HepG2 (cell line): ENCODE results near the gene ST3GAL2. TPM values are rescaled to one million over a fixed set of nuclear protein-coding genes. Genes with fewer than 3 reads are reported as not detected.

Experiments
- ELF1 ChIP-seq: sonication (generic); formaldehyde crosslinking; IDR thresholded peaks from 2 replicates; pipeline ENCODE4 v1.4.0; 2020; ENCODE audit warnings: missing genetic modification reagents
- GLI4 ChIP-seq: sonication (generic); formaldehyde crosslinking; IDR thresholded peaks from 2 replicates; pipeline ENCODE4 v1.5.1; 2020; ENCODE audit warnings: missing genetic modification reagents, mild to moderate bottlenecking, moderate library complexity, borderline replicate concordance
- HMG20A ChIP-seq: IDR thresholded peaks from 2 replicates; pipeline ENCODE4 v1.6.1; 2016; ENCODE audit warnings: borderline replicate concordance
- MATR3 ChIP-seq: sonication (generic); formaldehyde crosslinking; IDR thresholded peaks from 2 replicates; pipeline ENCODE4 v1.4.0; 2020; ENCODE audit warnings: missing genetic modification reagents
- NR2F2 ChIP-seq: IDR thresholded peaks from 2 replicates; pipeline ENCODE4 v1.6.1; 2012; ENCODE audit warnings: low read depth, inconsistent platforms, borderline replicate concordance
- REL ChIP-seq: sonication (generic); formaldehyde crosslinking; conservative IDR thresholded peaks from 2 replicates; pipeline ENCODE4 v1.8.0; 2022; ENCODE audit warnings: mild to moderate bottlenecking, missing genetic modification reagents, moderate library complexity
- RFX1 ChIP-seq: fragments of 450-650 bp; IDR thresholded peaks from 2 replicates; pipeline ENCODE4 v1.6.1; 2017
- TOPORS ChIP-seq: sonication (generic); formaldehyde crosslinking; IDR thresholded peaks from 2 replicates; pipeline ENCODE4 v1.8.0; 2023; ENCODE audit warnings: mild to moderate bottlenecking, missing genetic modification reagents
- ZKSCAN5 ChIP-seq: sonication (generic); formaldehyde crosslinking; IDR thresholded peaks from 2 replicates; pipeline ENCODE4 v1.5.1; 2020; ENCODE audit warnings: mild to moderate bottlenecking, missing genetic modification reagents
- ZNF207 ChIP-seq: fragments of 450-650 bp; IDR thresholded peaks from 2 replicates; pipeline ENCODE4 v1.6.1; 2016; ENCODE audit warnings: antibody characterized with exemption, borderline replicate concordance
- ZNF235 ChIP-seq: sonication (generic); formaldehyde crosslinking; IDR thresholded peaks from 2 replicates; pipeline ENCODE4 v1.8.1; 2023; ENCODE audit warnings: mild to moderate bottlenecking, missing genetic modification reagents, borderline replicate concordance
- ZNF260 ChIP-seq: sonication (generic); formaldehyde crosslinking; IDR thresholded peaks from 2 replicates; pipeline ENCODE4 v1.4.0; 2020; ENCODE audit warnings: missing genetic modification reagents, low read depth, mild to moderate bottlenecking, borderline replicate concordance
- ZNF292 ChIP-seq: sonication (generic); formaldehyde crosslinking; IDR thresholded peaks from 2 replicates; pipeline ENCODE4 v1.8.1; 2022; ENCODE audit warnings: mild to moderate bottlenecking, low read depth, missing genetic modification reagents, borderline replicate concordance
- ZNF484 ChIP-seq: sonication (generic); formaldehyde crosslinking; IDR thresholded peaks from 2 replicates; pipeline ENCODE4 v1.5.1; 2020; ENCODE audit warnings: mild to moderate bottlenecking, low read depth, missing genetic modification reagents, borderline replicate concordance
- ZNF552 ChIP-seq: sonication (generic); formaldehyde crosslinking; IDR thresholded peaks from 2 replicates; pipeline ENCODE4 v1.9.0; 2022; ENCODE audit warnings: missing genetic modification reagents, mild to moderate bottlenecking, borderline replicate concordance
- ZNF564 ChIP-seq: sonication (generic); formaldehyde crosslinking; IDR thresholded peaks from 2 replicates; pipeline ENCODE4 v1.8.1; 2023; ENCODE audit warnings: mild to moderate bottlenecking, missing genetic modification reagents
- ZNF678 ChIP-seq: sonication (generic); formaldehyde crosslinking; IDR thresholded peaks from 2 replicates; pipeline ENCODE4 v1.4.0; 2020; ENCODE audit warnings: mild to moderate bottlenecking, missing genetic modification reagents
- ZNF768 ChIP-seq: sonication (generic); formaldehyde crosslinking; IDR thresholded peaks from 2 replicates; pipeline ENCODE4 v1.4.0; 2020; ENCODE audit warnings: missing genetic modification reagents
- ZNF816 ChIP-seq: sonication (generic); formaldehyde crosslinking; IDR thresholded peaks from 2 replicates; pipeline ENCODE4 v1.8.0; 2022; ENCODE audit warnings: missing genetic modification reagents, mild to moderate bottlenecking, borderline replicate concordance
- polyA plus RNA-seq, 8 experiments: library from polyadenylated mRNA; depleted of rRNA in 3 of 8; stranded (reverse) in 7 of 8; unstranded in 1 of 8; fragments of >200 nt; fragmentation: Illumina TruSeq in 4 of 8; extraction: Trizol in 4 of 8; gene quantifications; 2 replicates each; pipeline versions ENCODE4 v1.2.1 to v1.2.3, GENCODE V29; 2011 to 2016; ENCODE audit warnings: low read depth in 4 of 8, missing spikeins in 1 of 8, mixed read lengths in 1 of 8; ENCODE audit not compliant: insufficient read depth in 1 of 8
- total RNA-seq, 5 experiments: library from RNA; depleted of rRNA; stranded (reverse); fragments of >200 nt; fragmentation: Illumina TruSeq; extraction: Trizol; gene quantifications; 2 replicates each; pipeline ENCODE4 v1.2.3, GENCODE V29; 2016; ENCODE audit warnings: low read depth in 1 of 5
- TF ChIP-seq, protein P1 (sequence below): sonication (generic); formaldehyde crosslinking; IDR thresholded peaks from 2 replicates; pipeline ENCODE4 v1.4.0; 2020; ENCODE audit warnings: missing genetic modification reagents
- TF ChIP-seq, protein P2 (sequence below): IDR thresholded peaks from 2 replicates; pipeline ENCODE4 v1.4.0; 2020; ENCODE audit warnings: mild to moderate bottlenecking, missing genetic modification reagents
- TF ChIP-seq, protein P3 (sequence below): sonication (generic); formaldehyde crosslinking; IDR thresholded peaks from 2 replicates; pipeline ENCODE4 v1.5.0; 2020; ENCODE audit warnings: missing genetic modification reagents

The ST3GAL2 gene
- total and polyA plus RNA-seq, 2 of the 13 experiments (the other 11 are each of a cell fraction or from before 2014, with no cell fraction given) = 16.3 to 24.9 TPM

DNA sequence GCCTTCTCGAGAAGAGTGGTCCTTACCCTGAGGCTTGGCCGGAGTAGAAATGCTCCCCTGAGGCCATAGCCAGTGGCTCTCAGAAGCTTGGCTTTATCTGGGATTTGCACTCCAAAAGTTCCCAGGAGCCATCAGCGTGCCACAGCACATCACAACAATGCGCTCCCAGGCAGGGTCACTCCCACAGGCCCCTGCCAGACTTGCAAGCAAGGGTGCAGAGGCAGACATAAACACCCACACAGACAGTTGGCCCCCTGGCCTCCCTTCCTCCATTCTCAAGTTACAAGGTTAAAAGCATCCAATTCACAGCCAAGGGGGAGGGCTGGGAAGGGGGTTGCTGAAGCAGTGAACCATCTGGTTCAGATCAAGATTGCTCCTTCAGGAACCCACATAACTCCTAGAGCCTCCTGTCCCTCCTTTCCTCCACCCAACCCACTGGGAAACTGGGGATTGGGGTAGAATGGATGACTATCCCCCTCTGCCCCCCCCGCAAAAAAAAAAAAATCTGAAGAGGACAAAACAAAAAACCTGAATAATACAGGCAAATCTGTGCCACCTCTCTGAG is 1.8 kb downstream of the ST3GAL2 start (continued):
- TF ChIP-seq, protein P1, sequence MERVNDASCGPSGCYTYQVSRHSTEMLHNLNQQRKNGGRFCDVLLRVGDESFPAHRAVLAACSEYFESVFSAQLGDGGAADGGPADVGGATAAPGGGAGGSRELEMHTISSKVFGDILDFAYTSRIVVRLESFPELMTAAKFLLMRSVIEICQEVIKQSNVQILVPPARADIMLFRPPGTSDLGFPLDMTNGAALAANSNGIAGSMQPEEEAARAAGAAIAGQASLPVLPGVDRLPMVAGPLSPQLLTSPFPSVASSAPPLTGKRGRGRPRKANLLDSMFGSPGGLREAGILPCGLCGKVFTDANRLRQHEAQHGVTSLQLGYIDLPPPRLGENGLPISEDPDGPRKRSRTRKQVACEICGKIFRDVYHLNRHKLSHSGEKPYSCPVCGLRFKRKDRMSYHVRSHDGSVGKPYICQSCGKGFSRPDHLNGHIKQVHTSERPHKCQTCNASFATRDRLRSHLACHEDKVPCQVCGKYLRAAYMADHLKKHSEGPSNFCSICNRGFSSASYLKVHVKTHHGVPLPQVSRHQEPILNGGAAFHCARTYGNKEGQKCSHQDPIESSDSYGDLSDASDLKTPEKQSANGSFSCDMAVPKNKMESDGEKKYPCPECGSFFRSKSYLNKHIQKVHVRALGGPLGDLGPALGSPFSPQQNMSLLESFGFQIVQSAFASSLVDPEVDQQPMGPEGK (CRISPR knock-in tag) = peak; percentile 85
- TF ChIP-seq, protein P2, sequence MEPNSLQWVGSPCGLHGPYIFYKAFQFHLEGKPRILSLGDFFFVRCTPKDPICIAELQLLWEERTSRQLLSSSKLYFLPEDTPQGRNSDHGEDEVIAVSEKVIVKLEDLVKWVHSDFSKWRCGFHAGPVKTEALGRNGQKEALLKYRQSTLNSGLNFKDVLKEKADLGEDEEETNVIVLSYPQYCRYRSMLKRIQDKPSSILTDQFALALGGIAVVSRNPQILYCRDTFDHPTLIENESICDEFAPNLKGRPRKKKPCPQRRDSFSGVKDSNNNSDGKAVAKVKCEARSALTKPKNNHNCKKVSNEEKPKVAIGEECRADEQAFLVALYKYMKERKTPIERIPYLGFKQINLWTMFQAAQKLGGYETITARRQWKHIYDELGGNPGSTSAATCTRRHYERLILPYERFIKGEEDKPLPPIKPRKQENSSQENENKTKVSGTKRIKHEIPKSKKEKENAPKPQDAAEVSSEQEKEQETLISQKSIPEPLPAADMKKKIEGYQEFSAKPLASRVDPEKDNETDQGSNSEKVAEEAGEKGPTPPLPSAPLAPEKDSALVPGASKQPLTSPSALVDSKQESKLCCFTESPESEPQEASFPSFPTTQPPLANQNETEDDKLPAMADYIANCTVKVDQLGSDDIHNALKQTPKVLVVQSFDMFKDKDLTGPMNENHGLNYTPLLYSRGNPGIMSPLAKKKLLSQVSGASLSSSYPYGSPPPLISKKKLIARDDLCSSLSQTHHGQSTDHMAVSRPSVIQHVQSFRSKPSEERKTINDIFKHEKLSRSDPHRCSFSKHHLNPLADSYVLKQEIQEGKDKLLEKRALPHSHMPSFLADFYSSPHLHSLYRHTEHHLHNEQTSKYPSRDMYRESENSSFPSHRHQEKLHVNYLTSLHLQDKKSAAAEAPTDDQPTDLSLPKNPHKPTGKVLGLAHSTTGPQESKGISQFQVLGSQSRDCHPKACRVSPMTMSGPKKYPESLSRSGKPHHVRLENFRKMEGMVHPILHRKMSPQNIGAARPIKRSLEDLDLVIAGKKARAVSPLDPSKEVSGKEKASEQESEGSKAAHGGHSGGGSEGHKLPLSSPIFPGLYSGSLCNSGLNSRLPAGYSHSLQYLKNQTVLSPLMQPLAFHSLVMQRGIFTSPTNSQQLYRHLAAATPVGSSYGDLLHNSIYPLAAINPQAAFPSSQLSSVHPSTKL = 0 out of 2 replicates have a peak, but pooled peaks have one; percentile 23
- TF ChIP-seq ZNF564 (CRISPR knock-in tag) = no peak
- no peak for TF ChIP-seq HMG20A (CRISPR knock-in tag)
- no peak for TF ChIP-seq TOPORS (CRISPR knock-in tag)
- TF ChIP-seq ZKSCAN5 (CRISPR knock-in tag) = no peak
- no peak for TF ChIP-seq RFX1
- no peak for TF ChIP-seq ZNF484 (CRISPR knock-in tag)
- TF ChIP-seq ZNF260 (CRISPR knock-in tag) = no peak
- TF ChIP-seq ZNF235 (CRISPR knock-in tag) = no peak
- no peak for TF ChIP-seq GLI4 (CRISPR knock-in tag)
- no peak for TF ChIP-seq ZNF552 (CRISPR knock-in tag)
- TF ChIP-seq ZNF292 (CRISPR knock-in tag) = no peak
- TF ChIP-seq, protein P3, sequence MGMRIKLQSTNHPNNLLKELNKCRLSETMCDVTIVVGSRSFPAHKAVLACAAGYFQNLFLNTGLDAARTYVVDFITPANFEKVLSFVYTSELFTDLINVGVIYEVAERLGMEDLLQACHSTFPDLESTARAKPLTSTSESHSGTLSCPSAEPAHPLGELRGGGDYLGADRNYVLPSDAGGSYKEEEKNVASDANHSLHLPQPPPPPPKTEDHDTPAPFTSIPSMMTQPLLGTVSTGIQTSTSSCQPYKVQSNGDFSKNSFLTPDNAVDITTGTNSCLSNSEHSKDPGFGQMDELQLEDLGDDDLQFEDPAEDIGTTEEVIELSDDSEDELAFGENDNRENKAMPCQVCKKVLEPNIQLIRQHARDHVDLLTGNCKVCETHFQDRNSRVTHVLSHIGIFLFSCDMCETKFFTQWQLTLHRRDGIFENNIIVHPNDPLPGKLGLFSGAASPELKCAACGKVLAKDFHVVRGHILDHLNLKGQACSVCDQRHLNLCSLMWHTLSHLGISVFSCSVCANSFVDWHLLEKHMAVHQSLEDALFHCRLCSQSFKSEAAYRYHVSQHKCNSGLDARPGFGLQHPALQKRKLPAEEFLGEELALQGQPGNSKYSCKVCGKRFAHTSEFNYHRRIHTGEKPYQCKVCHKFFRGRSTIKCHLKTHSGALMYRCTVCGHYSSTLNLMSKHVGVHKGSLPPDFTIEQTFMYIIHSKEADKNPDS (CRISPR knock-in tag) = no peak
- no peak for TF ChIP-seq NR2F2
- TF ChIP-seq ELF1 (CRISPR knock-in tag) = no peak; the same call in 1 of the 2 replicates
- no peak for TF ChIP-seq MATR3 (CRISPR knock-in tag)
- no peak for TF ChIP-seq ZNF816 (CRISPR knock-in tag)
- no peak for TF ChIP-seq ZNF678 (CRISPR knock-in tag)
- no peak for TF ChIP-seq REL (CRISPR knock-in tag)
- TF ChIP-seq ZNF768 (CRISPR knock-in tag) = no peak
- TF ChIP-seq ZNF207 = no peak
